ENCODE measurements around the gene GZF1.

DNA sequence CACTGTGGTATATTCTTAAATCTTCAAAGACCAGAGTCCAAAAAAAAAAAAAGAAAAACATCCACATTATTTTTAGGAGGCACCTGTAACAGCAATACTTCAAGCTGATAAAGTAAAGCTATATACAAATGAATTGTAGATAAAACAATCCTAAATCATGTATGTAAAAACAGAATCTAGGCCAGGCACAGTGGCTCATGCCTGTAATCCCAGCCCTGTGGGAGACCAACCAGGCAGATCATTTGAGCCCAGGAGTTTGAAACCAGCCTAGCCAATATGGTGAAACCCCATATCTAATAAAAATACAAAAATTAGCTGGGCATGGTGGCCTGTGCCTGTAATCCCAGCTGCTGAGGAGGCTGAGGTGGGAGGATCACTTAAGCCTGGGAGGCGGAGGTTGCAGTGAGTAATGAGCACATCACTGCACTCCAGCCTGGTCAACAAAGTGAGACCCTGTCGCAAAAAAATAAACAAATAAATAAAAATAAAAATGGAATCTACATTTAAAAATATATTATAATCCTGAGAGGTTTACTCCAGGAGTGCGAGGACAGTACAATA lies 52.0 kb downstream of the GZF1 start:
- TF ChIP-seq, protein P1, sequence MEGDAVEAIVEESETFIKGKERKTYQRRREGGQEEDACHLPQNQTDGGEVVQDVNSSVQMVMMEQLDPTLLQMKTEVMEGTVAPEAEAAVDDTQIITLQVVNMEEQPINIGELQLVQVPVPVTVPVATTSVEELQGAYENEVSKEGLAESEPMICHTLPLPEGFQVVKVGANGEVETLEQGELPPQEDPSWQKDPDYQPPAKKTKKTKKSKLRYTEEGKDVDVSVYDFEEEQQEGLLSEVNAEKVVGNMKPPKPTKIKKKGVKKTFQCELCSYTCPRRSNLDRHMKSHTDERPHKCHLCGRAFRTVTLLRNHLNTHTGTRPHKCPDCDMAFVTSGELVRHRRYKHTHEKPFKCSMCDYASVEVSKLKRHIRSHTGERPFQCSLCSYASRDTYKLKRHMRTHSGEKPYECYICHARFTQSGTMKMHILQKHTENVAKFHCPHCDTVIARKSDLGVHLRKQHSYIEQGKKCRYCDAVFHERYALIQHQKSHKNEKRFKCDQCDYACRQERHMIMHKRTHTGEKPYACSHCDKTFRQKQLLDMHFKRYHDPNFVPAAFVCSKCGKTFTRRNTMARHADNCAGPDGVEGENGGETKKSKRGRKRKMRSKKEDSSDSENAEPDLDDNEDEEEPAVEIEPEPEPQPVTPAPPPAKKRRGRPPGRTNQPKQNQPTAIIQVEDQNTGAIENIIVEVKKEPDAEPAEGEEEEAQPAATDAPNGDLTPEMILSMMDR (IDR thresholded peaks at IDR 0.05; ENCODE audit: low read depth, low read length), result no peak
- TF ChIP-seq EZH2phosphoT487 (IDR thresholded peaks at IDR 0.05; ENCODE audit: low read depth), result no peak
